ENCODE results near the gene TMEFF2.
"Not testable (repeated sequence)": the region's sequence is repeated elsewhere in the genome, so short reads cannot be mapped to it uniquely, and the experiment has no call there.

The TMEFF2 gene

DNA sequence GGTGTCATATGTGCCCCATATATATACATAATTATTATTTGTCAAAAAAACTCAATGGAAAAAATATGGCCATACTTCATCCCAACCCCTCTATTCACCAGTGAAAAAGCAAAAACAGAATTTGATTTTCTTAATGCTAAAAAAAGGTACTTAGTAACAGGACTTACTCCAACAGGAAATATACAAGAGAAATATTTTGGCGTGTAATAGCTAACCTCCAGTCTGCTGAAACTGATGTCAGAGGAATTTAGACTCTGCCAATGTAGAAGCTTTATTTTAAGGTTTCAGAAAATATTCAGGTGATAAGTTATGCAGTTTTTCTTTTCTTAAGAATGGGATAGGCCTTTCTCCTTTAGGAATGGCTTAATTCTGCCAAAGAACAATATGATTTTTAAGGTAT lies 72.6 kb downstream of the TMEFF2 start:
- no peak for TF ChIP-seq CTCF (conservative IDR thresholded peaks at IDR 0.05; ENCODE audit: low read depth)
- ChIA-PET POLR2A (ENCODE audit: low non-redundant PET) (no interaction called here), CTCF (no interaction called here)
- no peak for DNase-seq (ENCODE audit: low spot score)
- H3K27ac ChIP-seq = no peak overlapping the region

- ChIA-PET POLR2A (ENCODE audit: low non-redundant PET) (no interaction called here), CTCF (no interaction called here)
- TF ChIP-seq CTCF (conservative IDR thresholded peaks at IDR 0.05; ENCODE audit: low read depth) = no peak
- no peak for DNase-seq (ENCODE audit: low spot score)
- no peak overlapping the region for H3K27ac ChIP-seq
Measured at GRCh38 chr2:192119536-192119935, 75.2 kb downstream of the TMEFF2 start.

GRCh38 chr2:192117705-192118104 lies 77.0 kb downstream of the TMEFF2 start:
- POLR2A ChIA-PET (ENCODE audit: low non-redundant PET) = no interaction called here
- no peak for DNase-seq (ENCODE audit: low spot score)
- H3K27ac ChIP-seq = no peak overlapping the region
- TF ChIP-seq CTCF (conservative IDR thresholded peaks at IDR 0.05; ENCODE audit: low read depth) = no peak
- CTCF ChIA-PET = no interaction called here

- H3K27ac ChIP-seq; DNase-seq (ENCODE audit: low spot score); POLR2A ChIA-PET (ENCODE audit: low non-redundant PET); CTCF ChIA-PET: not testable (repeated sequence)
Measured at GRCh38 chr2:192111536-192111935, 83.2 kb downstream of the TMEFF2 start.

DNA sequence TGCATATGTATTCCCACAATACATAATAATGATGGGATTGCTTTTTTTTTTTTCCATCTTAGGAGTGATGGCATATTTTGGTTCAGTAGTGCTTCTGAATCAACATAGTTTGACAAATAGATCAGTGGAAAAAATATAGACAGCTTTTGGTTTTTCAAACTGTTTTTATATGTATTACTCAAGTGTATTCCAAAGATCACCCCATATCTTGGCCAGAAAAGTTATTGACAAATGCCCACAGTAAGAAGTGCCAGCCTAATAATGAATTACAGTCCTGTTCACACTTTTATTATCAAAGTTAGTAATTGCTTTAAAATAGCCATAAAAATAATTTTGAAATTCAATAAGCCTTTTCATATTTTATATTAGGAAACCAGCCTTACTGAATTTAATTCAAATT lies 95.0 kb downstream of the TMEFF2 start:
- H3K27ac ChIP-seq = no peak overlapping the region
- ChIA-PET CTCF (no interaction called here), POLR2A (ENCODE audit: low non-redundant PET) (no interaction called here)
- DNase-seq (ENCODE audit: low spot score) = no peak
- no peak for TF ChIP-seq CTCF (conservative IDR thresholded peaks at IDR 0.05; ENCODE audit: low read depth)

DNA sequence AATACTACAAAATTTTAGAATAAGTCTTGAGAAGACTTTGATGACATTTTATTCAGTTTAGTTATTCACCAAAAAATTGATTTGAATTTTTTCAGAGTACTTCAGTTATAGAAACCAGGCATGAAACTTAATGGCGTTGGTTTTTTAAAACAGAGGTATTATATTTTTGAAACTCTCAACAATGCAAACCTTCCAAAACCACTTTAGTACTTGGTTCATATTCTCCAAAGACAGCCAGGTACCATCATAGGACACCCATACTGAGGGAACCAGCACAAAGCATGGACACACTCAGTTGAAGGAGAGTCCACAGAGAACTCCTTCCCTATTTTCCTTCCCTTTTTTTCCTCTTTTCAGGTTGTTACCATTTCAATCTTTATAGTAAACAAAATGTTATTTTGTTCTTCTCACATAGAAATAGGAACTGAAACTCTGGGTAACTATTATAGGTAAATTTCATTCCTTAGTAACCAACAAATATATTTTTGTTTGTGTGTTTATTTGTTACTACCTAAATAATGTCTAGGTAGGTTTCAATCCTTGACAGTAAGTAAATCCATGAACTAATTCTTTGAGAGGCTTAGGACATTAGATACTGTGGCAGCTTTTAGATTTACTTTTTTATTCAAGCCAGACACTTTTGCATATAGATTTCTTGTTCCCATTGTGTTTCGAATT lies 95.8 kb downstream of the TMEFF2 start:
- CTCF ChIA-PET = interaction anchor here (0.6 kb wide), 1 partner anchor 48 kb away, joined by 4 read pairs; no protein-coding TSS in a partner anchor
- H3K27ac ChIP-seq = no peak overlapping the region
- TF ChIP-seq CTCF (conservative IDR thresholded peaks at IDR 0.05; ENCODE audit: low read depth) = no peak
- POLR2A ChIA-PET (ENCODE audit: low non-redundant PET) = no interaction called here
- DNase-seq (ENCODE audit: low spot score) = no peak

DNA sequence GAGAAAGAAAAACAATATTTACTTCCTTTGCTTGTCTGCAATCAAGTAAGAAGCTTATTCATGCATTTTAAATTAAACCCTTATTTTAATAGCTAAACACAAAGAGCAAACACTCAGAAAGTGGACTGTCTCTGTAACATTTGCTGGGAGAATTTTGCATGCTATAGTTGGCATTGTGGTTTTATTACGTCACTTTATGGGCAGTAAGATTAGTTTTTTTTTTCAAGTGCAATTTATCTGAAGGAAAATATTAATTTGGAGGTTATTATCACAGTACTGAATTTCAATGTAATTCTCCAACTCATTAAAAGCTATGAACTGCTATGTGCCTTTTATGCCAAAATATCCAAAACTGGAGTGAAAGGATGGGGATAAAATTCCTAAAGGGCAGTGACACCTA lies 103.3 kb downstream of the TMEFF2 start:
- CTCF ChIA-PET = interaction anchor here (0.7 kb wide), 1 partner anchor 8 kb away, joined by 4 read pairs; no protein-coding TSS in a partner anchor
- no peak overlapping the region for H3K27ac ChIP-seq
- TF ChIP-seq CTCF (conservative IDR thresholded peaks at IDR 0.05; ENCODE audit: low read depth) = no peak
- POLR2A ChIA-PET (ENCODE audit: low non-redundant PET) = no interaction called here
- DNase-seq (ENCODE audit: low spot score) = no peak

All from RWPE1 (cell line).